ENCODE measurements around the gene FAM222A.

- TF ChIP-seq EZH2 (IDR thresholded peaks at IDR 0.05; ENCODE audit: insufficient read depth, poor library complexity, severe bottlenecking) (no peak), EZH2phosphoT487 (IDR thresholded peaks at IDR 0.05; ENCODE audit: insufficient read depth, low read depth) (no peak)
Measured at GRCh38 chr12:109767991-109768900, 54.6 kb downstream of the FAM222A start.

Measured in GM23248 (cell line).